LHCN-M2 (cell line): Measurements from ENCODE around the gene PHF21A. TPM values are rescaled to one million over a fixed set of nuclear protein-coding genes. Genes with fewer than 3 reads are reported as not detected.

Source experiments
- DNase-seq: peaks from one replicate; pipeline ENCODE4 v3.0.0-alpha.2; 2012; ENCODE audit warnings: low read depth
- total RNA-seq: library from RNA; depleted of rRNA; stranded (reverse); fragments of >200 nt; gene quantifications from 2 replicates; pipeline ENCODE4 v1.2.3, GENCODE V29; 2014

The PHF21A gene
- total RNA-seq, 1 experiment from 2014 or later, result 10.7 TPM

- DNase-seq, result no peak
Observed at GRCh38 chr11:45934580-45935318, 186.5 kb downstream of the PHF21A start.

GRCh38 chr11:45933846-45934579 is 187.2 kb downstream of the PHF21A start:
- no peak for DNase-seq

GRCh38 chr11:45933131-45933831 is 188.0 kb downstream of the PHF21A start:
- DNase-seq, result peak; percentile 44

GRCh38 chr11:45932217-45932616 is 189.0 kb downstream of the PHF21A start:
- DNase-seq, result no peak

GRCh38 chr11:45931739-45932138 is 189.5 kb downstream of the PHF21A start:
- DNase-seq, result no peak

- DNase-seq, result no peak
Observed at GRCh38 chr11:45930951-45931570, 190.2 kb downstream of the PHF21A start.

- no peak for DNase-seq
Observed at GRCh38 chr11:45930031-45930794, 191.0 kb downstream of the PHF21A start.

- DNase-seq, result no peak
Observed at GRCh38 chr11:45929486-45930030, 191.7 kb downstream of the PHF21A start.

- DNase-seq, result no peak
Observed at GRCh38 chr11:45928535-45929215, 192.6 kb downstream of the PHF21A start.

- no peak for DNase-seq
Observed at GRCh38 chr11:45927684-45928413, 193.4 kb downstream of the PHF21A start.

- no peak for DNase-seq
Observed at GRCh38 chr11:45927332-45927683, 193.9 kb downstream of the PHF21A start.

- no peak for DNase-seq
Observed at GRCh38 chr11:45926536-45927331, 194.5 kb downstream of the PHF21A start.

GRCh38 chr11:45926001-45926401 is 195.3 kb downstream of the PHF21A start:
- no peak for DNase-seq

- DNase-seq, result no peak
Observed at GRCh38 chr11:45925550-45925949, 195.7 kb downstream of the PHF21A start.

- no peak for DNase-seq
Observed at GRCh38 chr11:45924927-45925326, 196.3 kb downstream of the PHF21A start.

GRCh38 chr11:45924036-45924915 is 197.0 kb downstream of the PHF21A start:
- DNase-seq, result no peak

- no peak for DNase-seq
Observed at GRCh38 chr11:45922425-45923082, 198.7 kb downstream of the PHF21A start, which contains the start of gene LARGE2. LARGE2 (plus strand) TSS chr11:45922656; CDS start chr11:45922883, 227 bp downstream.
